Fibroblast of pulmonary artery (primary cell): Measurements from ENCODE around the gene PPP1R15B.

ENCODE experiments used
- DNase-seq: peaks from one replicate; pipeline ENCODE4 v3.0.0-alpha.2; 2010; ENCODE audit warnings: low read depth
- H3K4me3 ChIP-seq: replicated peaks from 2 replicates; pipeline ENCODE4 v1.5.1; 2011; ENCODE audit warnings: low read depth, mild to moderate bottlenecking, control low read depth, low read length, moderate library complexity
- CTCF ChIP-seq: IDR thresholded peaks from 2 replicates; pipeline ENCODE4 v1.5.1; 2011; ENCODE audit warnings: mild to moderate bottlenecking, control low read depth, low read length, inconsistent platforms; ENCODE audit errors: missing control alignments

The PPP1R15B gene

GRCh38 chr1:204414016-204414415 is 2.4 kb upstream of the PPP1R15B start:
- TF ChIP-seq CTCF = no peak
- H3K4me3 ChIP-seq = no peak overlapping the region
- DNase-seq = no peak

GRCh38 chr1:204413170-204413535 is 1.5 kb upstream of the PPP1R15B start:
- no peak for DNase-seq
- H3K4me3 ChIP-seq = no peak overlapping the region
- TF ChIP-seq CTCF = no peak

GRCh38 chr1:204410688-204411450 is 748 bp downstream of the PPP1R15B start:
- no peak for TF ChIP-seq CTCF
- DNase-seq = peak; percentile 49
- H3K4me3 ChIP-seq = peak overlapping the region; percentile 98

- no peak for DNase-seq
- H3K4me3 ChIP-seq = peak overlapping the region; percentile 98
- TF ChIP-seq CTCF = no peak
Observed at GRCh38 chr1:204409836-204410687, 1.6 kb downstream of the PPP1R15B start.

DNA sequence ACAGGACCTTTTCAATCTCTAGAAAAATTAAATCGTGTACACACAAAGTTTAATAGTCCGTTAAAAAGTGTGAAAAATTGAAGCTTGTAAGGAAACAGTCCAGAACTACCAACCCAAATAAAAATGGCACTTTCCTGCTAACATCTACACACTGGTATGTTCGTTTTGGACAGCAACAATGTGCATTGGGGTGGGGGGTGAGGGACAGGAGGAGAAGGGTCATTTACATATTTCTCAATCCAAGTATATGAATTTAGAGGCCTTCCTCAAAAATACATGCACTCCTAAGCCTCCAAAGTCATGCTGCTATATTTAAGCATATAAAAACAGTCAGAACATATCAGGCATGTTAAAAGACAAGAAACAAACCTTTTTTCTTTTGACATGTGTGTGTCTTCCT is 2.5 kb downstream of the PPP1R15B start:
- DNase-seq = peak; percentile 33
- no peak for TF ChIP-seq CTCF
- H3K4me3 ChIP-seq = peak overlapping the region; percentile 98

DNA sequence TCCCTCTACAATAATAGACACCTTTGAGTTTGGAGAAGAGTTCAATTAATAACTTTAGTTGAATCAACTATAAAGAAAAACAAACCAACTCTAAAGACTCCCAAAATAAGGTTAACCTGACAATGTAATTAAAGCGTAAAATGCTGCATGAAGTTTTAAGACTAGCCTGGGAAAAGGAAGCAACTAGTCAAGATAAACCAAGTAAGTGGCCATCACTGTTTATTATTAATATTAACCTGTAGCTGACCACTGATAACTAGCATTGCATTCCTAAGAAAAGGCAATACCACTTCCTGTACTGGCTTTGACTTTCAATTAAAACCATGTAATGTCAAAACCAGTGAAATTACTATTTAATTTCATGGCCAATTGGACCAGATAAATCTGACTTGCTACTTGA is 3.0 kb downstream of the PPP1R15B start:
- peak overlapping the region; percentile 98 for H3K4me3 ChIP-seq
- TF ChIP-seq CTCF = no peak
- no peak for DNase-seq
